Upper lobe of left lung (tissue), 6 donors: ENCODE results near the gene MLLT1. TPM values are rescaled to one million over a fixed set of nuclear protein-coding genes. Genes with fewer than 3 reads are reported as not detected.

Experiments
- ATAC-seq, 2 donors: fragments of 200-7000 bp; cut with Tn5 transposase; one replicate each; pipeline ENCODE4 v1.9.1; 2022; ENCODE audit warnings: mild to moderate bottlenecking in 2 of 2, moderate library complexity in 2 of 2; ENCODE audit not compliant: low FRiP score in 2 of 2
- DNase-seq, 2 donors: peaks; one replicate each; pipeline ENCODE4 v3.0.0-alpha.2; 2019 to 2020
- H3K27ac ChIP-seq, 4 donors: fragments of 200-600 bp; sonication (generic); one replicate each; pipeline ENCODE4 v1.5.1; 2016 to 2019
- H3K27me3 ChIP-seq, 4 donors: fragments of 200-600 bp; sonication (generic); one replicate each; pipeline ENCODE4 v1.5.1; 2017 to 2019
- H3K36me3 ChIP-seq, 4 donors: fragments of 200-600 bp; sonication (generic); one replicate each; pipeline ENCODE4 v1.5.1; 2016 to 2019
- H3K4me1 ChIP-seq, 4 donors: fragments of 200-600 bp; sonication (generic); one replicate each; pipeline ENCODE4 v1.5.1; 2018 to 2019
- H3K4me3 ChIP-seq, 4 donors: fragments of 200-600 bp; sonication (generic); one replicate each; pipeline ENCODE4 v1.5.1; 2017 to 2019; ENCODE audit warnings: mild to moderate bottlenecking in 2 of 4, moderate library complexity in 1 of 4
- H3K9me3 ChIP-seq, 4 donors: fragments of 200-600 bp; sonication (generic); one replicate each; pipeline ENCODE4 v1.5.1; 2018 to 2019
- EP300 ChIP-seq, 4 donors: sonication (generic); formaldehyde crosslinking; IDR thresholded peaks; one replicate each; pipeline ENCODE4 v1.5.1; 2017; ENCODE audit warnings: antibody characterized with exemption in 4 of 4, control low read depth in 2 of 4
- POLR2A ChIP-seq, 4 donors: fragments of 450-650 bp; IDR thresholded peaks; one replicate each; pipeline ENCODE4 v1.5.1; 2016 to 2017; ENCODE audit warnings: antibody characterized with exemption in 4 of 4, mild to moderate bottlenecking in 2 of 4
- POLR2AphosphoS5 ChIP-seq, 2 donors: sonication (generic); formaldehyde crosslinking; IDR thresholded peaks; one replicate each; pipeline ENCODE4 v1.5.1; 2017; ENCODE audit warnings: antibody characterized with exemption in 2 of 2
- WGBS, 2 donors: methylation state at CpG; one replicate each; pipeline ENCODE4 v1.1.5; 2017 to 2018; 5-methylcytosine and 5-hydroxymethylcytosine counted together
- total RNA-seq, 6 donors: library from RNA; depleted of rRNA in 4 of 6; stranded (reverse); fragments of >200 nt in 4 of 6; gene quantifications; one replicate each; pipeline versions ENCODE4 v1.1.0 to v1.2.1, GENCODE V29; 2016 to 2021
- TF ChIP-seq, protein P1 (sequence below), 6 experiments: fragments of 450-650 bp in 4 of 6; fragments of 200-600 bp in 2 of 6; sonication (generic) in 2 of 6; IDR thresholded peaks; one replicate each; pipeline ENCODE4 v1.5.1; 2016 to 2019; ENCODE audit warnings: antibody characterized with exemption in 6 of 6
- donor health status: DM: no; HTN: no; CAD: no; lungs with moderate emphysema.
- donor health status: DM: no; HTN: yes; CAD: no; lungs with severe emphysema.

MLLT1 gene
- total RNA-seq, 6 donors from 2014 or later: 22.1 to 98.9 (median 49.3) TPM

DNA sequence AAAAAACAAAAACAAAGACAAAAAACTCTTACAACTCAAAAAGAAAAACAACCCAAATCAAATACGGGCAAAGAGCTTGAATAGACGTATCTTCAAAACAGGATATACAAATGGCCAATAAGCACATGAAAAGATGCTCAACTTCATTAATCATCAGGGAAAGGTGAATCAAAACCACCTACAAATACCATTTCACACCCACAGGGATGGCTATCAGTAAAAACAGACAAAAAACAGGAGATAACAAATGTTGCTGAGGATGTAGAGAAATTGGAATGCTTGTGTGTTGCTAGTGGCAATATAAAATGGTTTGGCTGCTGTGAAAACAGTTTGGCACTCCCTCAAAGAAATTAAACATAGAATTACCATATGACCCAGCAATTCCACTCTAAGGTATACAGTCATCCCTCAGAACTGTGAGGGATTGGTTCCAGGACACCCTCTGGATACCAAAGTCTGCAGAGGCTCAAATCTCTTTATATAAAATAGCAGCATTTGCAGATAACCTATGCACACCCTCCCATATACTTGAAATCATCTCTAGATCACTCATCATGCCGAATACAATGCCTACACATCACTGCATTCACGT is 29.7 kb downstream of the MLLT1 start:
- peak overlapping the region in 1 of 4 donors; percentile 76 for H3K27ac ChIP-seq

DNA sequence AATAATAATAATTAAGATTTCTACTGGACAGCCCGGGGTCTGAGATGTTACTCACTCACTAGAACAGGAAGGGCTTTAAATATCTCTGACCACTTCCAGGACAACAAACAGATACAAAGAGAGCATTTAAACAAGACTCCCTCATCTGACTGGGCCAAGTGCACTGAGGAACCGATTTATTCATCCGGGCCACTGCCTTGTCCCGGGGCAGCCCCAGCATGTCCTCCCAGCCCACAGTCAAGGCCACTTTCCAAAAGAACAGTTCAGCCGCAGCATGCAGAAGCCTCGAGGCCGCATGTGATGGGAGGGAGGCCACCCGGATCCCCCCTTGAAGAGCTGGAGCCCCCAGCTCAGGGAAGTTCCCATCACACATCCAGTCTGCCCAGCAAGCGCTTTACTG is 30.5 kb downstream of the MLLT1 start:
- DNase-seq (no peak), ATAC-seq (no peak)
- Histone ChIP-seq H3K4me3 (no peak overlapping the region), H3K4me1 (peaks cover 5 to 33% (median 21%) of the 10 kb centered on the region in 4 donors), H3K27ac (peak overlapping the region in 3 of 4 donors; percentile 43 to 76 (median 70)), H3K36me3 (no peaks in the 10 kb centered on the region), H3K9me3 (no peaks in the 10 kb centered on the region), H3K27me3 (no peaks in the 10 kb centered on the region)
- WGBS, 2 donors: 48 to 70% methylated on average over 8 to 9 of the region's 9 CpGs
- TF ChIP-seq POLR2AphosphoS5 (IDR thresholded peaks at IDR 0.05) (no peak), EP300 (IDR thresholded peaks at IDR 0.05) (no peak), POLR2A (IDR thresholded peaks at IDR 0.05) (no peak)
- TF ChIP-seq, protein P1, sequence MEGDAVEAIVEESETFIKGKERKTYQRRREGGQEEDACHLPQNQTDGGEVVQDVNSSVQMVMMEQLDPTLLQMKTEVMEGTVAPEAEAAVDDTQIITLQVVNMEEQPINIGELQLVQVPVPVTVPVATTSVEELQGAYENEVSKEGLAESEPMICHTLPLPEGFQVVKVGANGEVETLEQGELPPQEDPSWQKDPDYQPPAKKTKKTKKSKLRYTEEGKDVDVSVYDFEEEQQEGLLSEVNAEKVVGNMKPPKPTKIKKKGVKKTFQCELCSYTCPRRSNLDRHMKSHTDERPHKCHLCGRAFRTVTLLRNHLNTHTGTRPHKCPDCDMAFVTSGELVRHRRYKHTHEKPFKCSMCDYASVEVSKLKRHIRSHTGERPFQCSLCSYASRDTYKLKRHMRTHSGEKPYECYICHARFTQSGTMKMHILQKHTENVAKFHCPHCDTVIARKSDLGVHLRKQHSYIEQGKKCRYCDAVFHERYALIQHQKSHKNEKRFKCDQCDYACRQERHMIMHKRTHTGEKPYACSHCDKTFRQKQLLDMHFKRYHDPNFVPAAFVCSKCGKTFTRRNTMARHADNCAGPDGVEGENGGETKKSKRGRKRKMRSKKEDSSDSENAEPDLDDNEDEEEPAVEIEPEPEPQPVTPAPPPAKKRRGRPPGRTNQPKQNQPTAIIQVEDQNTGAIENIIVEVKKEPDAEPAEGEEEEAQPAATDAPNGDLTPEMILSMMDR (IDR thresholded peaks at IDR 0.05): no peak

More for the DNA sequence above, 29.7 kb downstream of the MLLT1 start:
- TF ChIP-seq, protein P1 (IDR thresholded peaks at IDR 0.05): no peak
- TF ChIP-seq POLR2A (IDR thresholded peaks at IDR 0.05): no peak
- no peak for TF ChIP-seq POLR2AphosphoS5 (IDR thresholded peaks at IDR 0.05)
- no peak for TF ChIP-seq EP300 (IDR thresholded peaks at IDR 0.05)
- peaks cover 4 to 36% (median 20%) of the 10 kb centered on the region in 4 donors for H3K4me1 ChIP-seq
- H3K9me3 ChIP-seq: no peaks in the 10 kb centered on the region
- DNase-seq: no peak
- 81 to 92% methylated on average over 4 of the region's 4 CpGs for WGBS, 2 donors
- no peak for ATAC-seq
- no peaks in the 10 kb centered on the region for H3K36me3 ChIP-seq
- H3K4me3 ChIP-seq: no peak overlapping the region
- no peaks in the 10 kb centered on the region for H3K27me3 ChIP-seq

DNA sequence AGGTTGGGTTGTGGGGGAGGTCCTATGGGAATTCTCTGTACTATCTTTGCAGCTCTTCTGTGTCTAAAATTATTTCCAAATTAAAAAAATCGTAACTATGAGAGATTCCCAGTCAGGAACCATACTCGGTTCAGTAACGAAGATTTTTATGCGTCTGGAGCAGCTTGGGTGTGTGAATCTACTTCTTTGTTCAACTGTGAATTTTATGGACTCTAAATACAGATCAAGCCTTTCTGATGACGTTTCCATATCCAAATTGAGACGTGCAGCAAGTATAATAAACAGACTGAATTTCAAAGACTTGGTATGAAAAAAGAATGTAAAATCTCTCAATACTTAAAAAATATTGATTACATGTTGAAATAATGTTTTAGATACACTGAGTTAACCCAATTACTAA is 30.9 kb downstream of the MLLT1 start:
- Histone ChIP-seq H3K36me3 (no peaks in the 10 kb centered on the region), H3K4me3 (no peak overlapping the region), H3K27me3 (no peaks in the 10 kb centered on the region), H3K9me3 (no peaks in the 10 kb centered on the region), H3K27ac (peak overlapping the region in 2 of 4 donors; percentile 0 to 76), H3K4me1 (peaks cover 10 to 35% (median 25%) of the 10 kb centered on the region in 4 donors)
- ATAC-seq (no peak), DNase-seq (no peak)
- WGBS, 2 donors: 78 to 81% methylated on average over 6 of the region's 6 CpGs
- TF ChIP-seq EP300 (IDR thresholded peaks at IDR 0.05) (no peak), POLR2AphosphoS5 (IDR thresholded peaks at IDR 0.05) (no peak), POLR2A (IDR thresholded peaks at IDR 0.05) (no peak)
- TF ChIP-seq, protein P1 (IDR thresholded peaks at IDR 0.05): no peak

DNA sequence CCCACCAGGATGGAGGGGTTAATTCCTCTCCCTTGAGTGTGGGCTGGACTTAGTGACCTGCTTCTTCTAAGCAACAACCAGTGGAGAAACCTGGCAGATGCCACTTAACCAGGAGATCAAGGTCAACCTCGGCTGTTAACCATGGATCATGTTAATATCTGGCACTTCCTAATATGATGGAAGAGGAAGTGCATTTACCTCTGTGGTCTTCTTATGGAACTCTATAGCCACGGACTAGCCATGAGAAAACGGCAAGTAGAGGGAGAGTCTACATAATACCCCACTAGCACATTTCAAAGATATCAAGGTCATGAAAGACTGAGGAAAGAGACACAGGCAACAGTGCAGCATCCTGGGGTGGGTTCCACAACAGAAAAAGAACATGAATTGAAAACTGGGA is 31.4 kb downstream of the MLLT1 start:
- H3K27me3 ChIP-seq: no peaks in the 10 kb centered on the region
- no peaks in the 10 kb centered on the region for H3K36me3 ChIP-seq
- no peaks in the 10 kb centered on the region for H3K9me3 ChIP-seq
- DNase-seq: no peak
- H3K4me3 ChIP-seq: no peak overlapping the region
- peaks cover 15 to 40% (median 29%) of the 10 kb centered on the region in 4 donors for H3K4me1 ChIP-seq
- no peak for ATAC-seq
- peak overlapping the region in 2 of 4 donors; percentile 0 to 76 for H3K27ac ChIP-seq
- TF ChIP-seq POLR2AphosphoS5 (IDR thresholded peaks at IDR 0.05) (no peak), POLR2A (IDR thresholded peaks at IDR 0.05) (no peak), EP300 (IDR thresholded peaks at IDR 0.05) (no peak)
- TF ChIP-seq, protein P1 (IDR thresholded peaks at IDR 0.05): no peak
- WGBS, 2 donors: 40 to 75% methylated on average over 3 of the region's 3 CpGs

DNA sequence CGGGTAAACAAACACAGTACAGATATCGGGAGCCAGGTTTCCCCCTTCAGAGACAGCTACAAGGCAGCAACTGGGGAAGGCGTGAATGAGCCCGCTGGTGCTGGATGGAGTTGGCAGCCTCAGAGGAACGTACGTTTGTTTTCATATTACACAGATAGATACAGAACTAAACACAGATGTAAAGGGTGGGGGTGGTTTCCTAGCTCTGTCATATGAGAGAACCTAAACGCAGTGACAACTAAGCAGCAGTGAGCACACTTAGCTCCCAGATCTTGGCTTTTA is 32.8 kb downstream of the MLLT1 start:
- Histone ChIP-seq H3K27me3 (no peaks in the 10 kb centered on the region), H3K27ac (peak overlapping the region in 1 of 4 donors; percentile 18), H3K36me3 (no peaks in the 10 kb centered on the region), H3K4me1 (peaks cover 28 to 51% (median 42%) of the 10 kb centered on the region in 4 donors), H3K9me3 (no peaks in the 10 kb centered on the region), H3K4me3 (no peak overlapping the region)
- 88% methylated on average over 7 of the region's 7 CpGs for WGBS, 2 donors
- ATAC-seq (no peak), DNase-seq (no peak)
- TF ChIP-seq EP300 (IDR thresholded peaks at IDR 0.05) (no peak), POLR2AphosphoS5 (IDR thresholded peaks at IDR 0.05) (no peak), POLR2A (IDR thresholded peaks at IDR 0.05) (no peak)
- TF ChIP-seq, protein P1 (IDR thresholded peaks at IDR 0.05): no peak
